DND-41 (cell line): ENCODE results near the gene TBX2.

ENCODE experiments used
- CTCF ChIP-seq: IDR thresholded peaks from 2 replicates; pipeline ENCODE4 v1.5.1; 2012; ENCODE audit warnings: borderline replicate concordance, low read length, moderate library complexity, mild to moderate bottlenecking; ENCODE audit not compliant: poor library complexity, severe bottlenecking; ENCODE audit errors: extremely low read depth
- EZH2 ChIP-seq: IDR thresholded peaks from 3 replicates; pipeline ENCODE4 v1.6.1; 2012; ENCODE audit warnings: borderline replicate concordance, low read depth, mild to moderate bottlenecking, moderate library complexity, low read length, inconsistent platforms; ENCODE audit not compliant: severe bottlenecking

- TF ChIP-seq EZH2 (no peak), CTCF (no peak)
Measured at GRCh38 chr17:61455324-61456060, 55.8 kb downstream of the TBX2 start.
